A204.1 (cell line): Measurements from ENCODE around the gene HELZ.

Experiments used
- FAIRE-seq: peaks from 2 replicates; lab custom pipeline; 2012; peaks lifted over from hg19 to GRCh38; lab: Jason Lieb, UNC

Gene HELZ

GRCh38 chr17:67022451-67022810 is 222.6 kb downstream of the HELZ start:
- FAIRE-seq, result no peak

- FAIRE-seq, result no peak
Observed at GRCh38 chr17:67021743-67022450, 223.1 kb downstream of the HELZ start.

- FAIRE-seq, result no peak
Observed at GRCh38 chr17:67021196-67021595, 223.8 kb downstream of the HELZ start.
